HCT116 (cell line): ENCODE results near the gene DLG2.

Source experiments
- ATF3 ChIP-seq: IDR thresholded peaks from 2 replicates; pipeline ENCODE4 v1.6.1; 2012
- CEBPB ChIP-seq: IDR thresholded peaks from 2 replicates; pipeline ENCODE4 v1.6.1; 2012; ENCODE audit warnings: low read depth
- EGR1 ChIP-seq: IDR thresholded peaks from 2 replicates; pipeline ENCODE4 v1.6.1; 2012; ENCODE audit warnings: low read depth
- FOSL1 ChIP-seq: IDR thresholded peaks from 2 replicates; pipeline ENCODE4 v1.6.1; 2012; ENCODE audit warnings: low read depth
- POLR2A ChIP-seq: IDR thresholded peaks from 2 replicates; pipeline ENCODE4 v1.7.0; 2011; ENCODE audit warnings: borderline replicate concordance; ENCODE audit not compliant: insufficient read depth, insufficient read length; ENCODE audit errors: extremely low read depth
- POLR2AphosphoS5 ChIP-seq: IDR thresholded peaks from 2 replicates; pipeline ENCODE4 v1.6.1; 2011; ENCODE audit warnings: mild to moderate bottlenecking, low read depth, low read length, moderate library complexity
- RAD21 ChIP-seq: IDR thresholded peaks from 2 replicates; pipeline ENCODE4 v1.6.1; 2012; ENCODE audit warnings: low read depth, mild to moderate bottlenecking
- REST ChIP-seq: IDR thresholded peaks from 2 replicates; pipeline ENCODE4 v1.6.1; 2012; ENCODE audit warnings: low read depth
- SIN3A ChIP-seq: IDR thresholded peaks from 2 replicates; pipeline ENCODE4 v1.6.1; 2012; ENCODE audit warnings: low read depth
- TCF7L2 ChIP-seq: IDR thresholded peaks from 2 replicates; pipeline ENCODE4 v1.7.0; 2011; ENCODE audit warnings: borderline replicate concordance, inconsistent platforms; ENCODE audit not compliant: insufficient read depth, insufficient read length; ENCODE audit errors: extremely low read depth
- YY1 ChIP-seq: IDR thresholded peaks from 2 replicates; pipeline ENCODE4 v1.6.1; 2011; ENCODE audit warnings: low read length, low read depth, moderate library complexity, mild to moderate bottlenecking; ENCODE audit not compliant: insufficient replicate concordance; ENCODE audit errors: extremely low read depth
- TF ChIP-seq, protein P1 (sequence below), 3 experiments: fragments of 200-600 bp in 1 of 3; sonication (generic) in 1 of 3; IDR thresholded peaks in 2 of 3; conservative IDR thresholded peaks in 1 of 3; 2 replicates each; pipeline ENCODE4 v1.5.1; 2012 to 2017; ENCODE audit warnings: low read depth in 2 of 3, low read length in 2 of 3, antibody characterized with exemption in 1 of 3, borderline replicate concordance in 1 of 3, control low read depth in 1 of 3, mild to moderate bottlenecking in 1 of 3, mixed read lengths in 1 of 3, mixed run types in 1 of 3, moderate library complexity in 1 of 3; ENCODE audit not compliant: insufficient read depth in 1 of 3

DNA sequence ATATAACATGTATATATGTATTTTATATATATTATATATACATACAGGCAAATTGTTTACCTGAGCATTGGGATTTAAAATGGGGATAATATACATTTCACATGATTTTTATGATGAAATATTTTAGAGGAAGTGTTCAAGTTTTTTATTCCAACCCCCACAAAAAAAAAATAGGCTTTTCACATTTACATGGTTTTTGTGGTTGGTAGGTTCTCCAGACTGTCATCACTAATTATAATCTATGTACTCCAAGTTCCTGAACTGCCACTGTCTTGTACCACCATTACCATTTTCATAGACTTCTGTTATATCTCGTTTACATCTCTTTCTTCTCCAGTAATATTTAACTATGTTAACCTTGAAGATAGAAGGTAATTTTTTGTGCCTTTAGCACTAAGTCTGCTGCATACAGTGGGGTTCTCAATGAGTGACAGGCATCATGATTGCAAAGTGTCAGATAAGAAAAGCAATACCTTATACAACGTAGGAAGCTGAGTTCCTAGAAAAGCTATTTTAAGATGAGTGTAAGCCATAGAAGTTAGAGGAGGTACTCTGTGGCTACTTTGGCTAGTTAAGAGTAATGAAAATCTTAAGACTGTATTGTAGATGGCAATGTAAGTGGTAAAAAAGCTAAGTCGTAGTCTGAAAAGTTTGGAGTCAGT, 25.8 kb upstream of the DLG2 start:
- TF ChIP-seq SIN3A (no peak), TCF7L2 (no peak), EGR1 (no peak), POLR2AphosphoS5 (no peak), POLR2A (no peak), REST (no peak), CEBPB (no peak), FOSL1 (no peak), RAD21 (no peak), ATF3 (no peak), YY1 (no peak)
- TF ChIP-seq, protein P1, sequence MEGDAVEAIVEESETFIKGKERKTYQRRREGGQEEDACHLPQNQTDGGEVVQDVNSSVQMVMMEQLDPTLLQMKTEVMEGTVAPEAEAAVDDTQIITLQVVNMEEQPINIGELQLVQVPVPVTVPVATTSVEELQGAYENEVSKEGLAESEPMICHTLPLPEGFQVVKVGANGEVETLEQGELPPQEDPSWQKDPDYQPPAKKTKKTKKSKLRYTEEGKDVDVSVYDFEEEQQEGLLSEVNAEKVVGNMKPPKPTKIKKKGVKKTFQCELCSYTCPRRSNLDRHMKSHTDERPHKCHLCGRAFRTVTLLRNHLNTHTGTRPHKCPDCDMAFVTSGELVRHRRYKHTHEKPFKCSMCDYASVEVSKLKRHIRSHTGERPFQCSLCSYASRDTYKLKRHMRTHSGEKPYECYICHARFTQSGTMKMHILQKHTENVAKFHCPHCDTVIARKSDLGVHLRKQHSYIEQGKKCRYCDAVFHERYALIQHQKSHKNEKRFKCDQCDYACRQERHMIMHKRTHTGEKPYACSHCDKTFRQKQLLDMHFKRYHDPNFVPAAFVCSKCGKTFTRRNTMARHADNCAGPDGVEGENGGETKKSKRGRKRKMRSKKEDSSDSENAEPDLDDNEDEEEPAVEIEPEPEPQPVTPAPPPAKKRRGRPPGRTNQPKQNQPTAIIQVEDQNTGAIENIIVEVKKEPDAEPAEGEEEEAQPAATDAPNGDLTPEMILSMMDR (IDR thresholded peaks at IDR 0.05 in 2 of 3, conservative IDR thresholded peaks at IDR 0.05 in 1 of 3; ENCODE audit: borderline replicate concordance in 1 of 3, insufficient read depth in 1 of 3, low read depth in 2 of 3, low read length in 2 of 3): no peak
